Limb (tissue), 2 donors: ENCODE data around the gene CBFA2T2.
"Not testable (repeated sequence)": the region's sequence is repeated elsewhere in the genome, so short reads cannot be mapped to it uniquely, and the experiment has no call there.

Source experiments
- DNase-seq, 2 donors: peaks; one replicate each; pipeline ENCODE4 v3.0.0-alpha.2; 2016; ENCODE audit errors: extremely low spot score in 2 of 2

CBFA2T2 gene

DNA sequence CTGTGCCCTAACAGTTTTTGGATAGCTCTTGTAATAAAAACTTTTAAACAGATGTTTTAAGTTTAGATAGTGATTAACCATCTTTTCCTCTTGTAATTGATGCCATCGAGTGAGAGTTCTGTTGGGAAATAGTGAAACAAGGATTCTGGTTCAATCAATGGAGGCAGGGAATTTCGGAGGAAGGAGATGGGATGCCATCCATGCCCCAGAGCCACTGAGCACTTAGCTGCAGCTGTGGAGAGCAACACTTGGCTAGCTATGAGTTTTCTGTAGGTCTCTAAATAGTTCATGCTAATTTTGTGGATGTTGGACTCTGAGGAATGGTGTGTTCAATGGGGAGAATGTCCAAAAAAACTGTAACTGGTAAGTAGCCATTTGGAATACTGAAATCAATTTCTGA is 16.7 kb downstream of the CBFA2T2 start:
- no peak for DNase-seq

DNA sequence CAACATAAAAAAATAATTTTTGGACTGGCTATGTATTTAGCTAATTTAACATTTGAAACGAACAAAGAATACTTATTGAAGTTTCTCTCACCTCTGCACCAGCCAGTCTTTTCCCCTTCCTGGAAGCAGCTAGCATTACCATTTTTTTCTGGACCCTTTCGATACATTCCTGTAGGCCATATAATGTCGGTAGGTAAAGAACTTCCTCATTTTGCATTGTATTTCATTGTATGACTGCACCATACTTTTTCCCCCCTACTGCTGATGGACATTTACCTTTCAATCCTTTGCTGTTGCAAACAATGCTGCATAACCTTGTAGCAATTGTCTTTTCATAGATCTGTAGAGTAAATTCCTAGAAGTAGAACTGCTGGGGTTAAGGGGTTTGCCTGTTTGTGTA is 17.6 kb downstream of the CBFA2T2 start:
- DNase-seq = no peak

DNA sequence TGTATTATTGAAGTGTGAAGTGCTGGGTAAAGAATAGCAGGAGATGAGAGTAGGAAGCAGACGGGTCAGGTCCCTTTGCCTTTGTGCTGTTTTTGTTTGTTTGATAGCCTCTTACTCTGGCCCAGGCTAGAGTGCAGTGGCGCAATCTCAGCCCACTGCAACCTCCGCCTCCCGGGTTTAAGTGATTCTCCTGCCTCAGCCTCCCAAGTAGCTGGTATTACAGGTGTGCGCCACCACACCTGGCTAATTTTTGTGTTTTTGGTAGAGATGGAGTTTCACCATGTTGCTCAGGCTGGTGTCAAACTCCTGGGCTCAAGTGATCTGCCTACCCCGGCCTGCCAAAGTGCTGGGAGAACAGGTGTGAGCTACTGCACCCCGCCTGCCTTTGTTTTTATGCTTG is 18.1 kb downstream of the CBFA2T2 start:
- not testable (repeated sequence) for DNase-seq

DNA sequence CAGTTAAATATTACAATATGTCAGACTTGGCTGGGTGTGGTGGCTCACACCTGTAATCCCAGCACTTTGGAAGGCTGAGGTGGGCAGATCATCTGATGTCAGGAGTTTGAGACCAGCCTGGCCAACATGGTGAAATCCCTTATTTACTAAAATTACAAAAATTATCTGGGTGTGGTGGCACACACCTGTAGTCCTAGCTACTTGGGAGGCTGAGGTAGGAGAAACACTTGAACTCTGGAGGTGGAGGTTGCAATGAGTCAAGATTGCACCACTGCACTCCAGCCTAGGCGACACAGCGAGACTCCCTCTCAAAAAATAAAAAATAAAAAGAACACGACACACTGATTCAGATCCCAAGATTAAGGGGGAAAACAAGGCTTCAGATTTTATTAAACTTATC is 19.2 kb downstream of the CBFA2T2 start:
- DNase-seq = not testable (repeated sequence)

DNA sequence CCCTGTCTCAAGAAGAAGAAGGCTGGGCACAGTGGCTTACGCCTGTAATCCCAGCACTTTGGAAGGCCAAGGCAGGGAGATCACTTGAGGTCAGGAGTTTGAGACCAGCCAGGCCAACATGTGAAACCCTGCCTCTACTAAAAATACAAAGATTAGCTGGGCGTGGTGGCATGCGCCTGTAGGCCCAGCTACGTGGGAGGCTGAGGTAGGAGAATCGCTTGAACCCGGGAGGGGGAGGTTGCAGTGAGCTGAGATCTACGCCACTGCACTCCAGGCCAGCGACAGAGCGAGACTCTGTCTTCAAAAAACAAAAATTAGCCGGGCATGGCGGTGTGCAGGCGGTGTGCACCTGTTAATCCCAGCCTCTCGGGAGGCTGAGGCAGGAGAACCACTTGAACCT is 22.0 kb downstream of the CBFA2T2 start:
- DNase-seq = not testable (repeated sequence)

DNA sequence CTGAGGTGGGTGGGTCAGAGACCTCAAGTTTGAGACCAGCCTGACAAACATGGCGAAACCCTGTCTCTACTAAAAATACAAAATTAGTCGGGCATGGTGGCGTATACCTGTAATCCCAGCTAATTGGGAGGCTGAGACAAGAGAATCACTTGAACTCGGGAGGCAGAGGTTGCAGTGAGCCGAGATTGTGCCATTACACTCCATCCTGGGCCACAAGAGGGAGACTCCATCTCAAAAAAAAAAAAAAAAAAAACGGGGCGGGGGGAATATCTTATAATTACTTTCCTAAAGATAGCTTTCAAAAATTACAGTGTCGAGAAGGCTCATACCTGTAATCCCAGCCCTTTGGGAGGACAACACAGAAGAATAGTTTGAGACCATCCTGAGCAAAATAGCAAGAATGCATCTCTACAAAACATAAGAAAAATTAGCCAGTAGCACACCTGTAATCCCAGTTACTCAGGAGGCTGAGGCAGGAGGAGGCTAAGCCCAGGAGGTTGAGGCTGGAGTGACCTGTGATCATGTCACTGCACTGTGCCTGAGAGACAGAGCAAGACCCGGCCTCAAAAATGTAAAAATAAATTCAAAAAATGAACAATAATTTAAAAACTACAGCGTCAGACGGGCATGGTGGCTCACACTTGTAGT is 25.8 kb downstream of the CBFA2T2 start:
- no peak for DNase-seq

DNA sequence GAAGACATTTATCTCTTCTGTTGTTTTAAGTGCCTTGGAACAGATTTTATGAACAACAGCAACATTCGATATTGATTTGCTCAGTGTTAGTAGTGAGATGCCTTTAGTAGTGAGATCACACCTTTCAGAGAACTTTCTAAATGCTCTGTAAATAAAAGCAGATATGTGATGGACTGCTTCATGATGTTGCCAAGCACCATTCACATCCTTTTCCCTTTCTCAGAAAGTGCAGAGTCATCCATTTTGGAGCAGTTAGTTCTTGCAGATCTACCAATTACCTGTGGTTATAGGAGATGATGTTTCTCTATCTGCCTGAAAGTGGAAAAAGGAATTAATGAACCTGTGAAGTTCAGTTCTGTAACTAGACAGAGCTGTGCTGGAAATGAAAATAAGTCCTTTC is 27.0 kb downstream of the CBFA2T2 start:
- no peak for DNase-seq

DNA sequence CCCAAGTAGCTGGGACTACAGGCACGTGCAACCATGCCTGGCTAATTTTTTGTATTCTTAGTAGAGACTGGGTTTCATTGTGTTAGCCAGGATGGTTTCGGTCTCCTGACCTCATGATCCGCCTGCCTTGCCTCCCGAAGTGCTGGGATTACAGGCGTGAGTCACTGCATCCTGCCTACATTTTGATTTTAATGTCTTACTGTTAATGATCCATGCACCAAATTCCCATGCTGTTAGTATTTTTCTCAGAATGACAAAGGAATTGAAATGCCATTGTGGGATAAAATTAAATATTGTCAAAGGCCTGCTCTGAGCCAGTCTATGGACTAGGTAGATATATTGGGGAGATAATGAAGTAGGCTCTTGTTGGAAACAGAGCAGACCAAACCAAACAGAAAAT is 28.2 kb downstream of the CBFA2T2 start:
- no peak for DNase-seq

DNA sequence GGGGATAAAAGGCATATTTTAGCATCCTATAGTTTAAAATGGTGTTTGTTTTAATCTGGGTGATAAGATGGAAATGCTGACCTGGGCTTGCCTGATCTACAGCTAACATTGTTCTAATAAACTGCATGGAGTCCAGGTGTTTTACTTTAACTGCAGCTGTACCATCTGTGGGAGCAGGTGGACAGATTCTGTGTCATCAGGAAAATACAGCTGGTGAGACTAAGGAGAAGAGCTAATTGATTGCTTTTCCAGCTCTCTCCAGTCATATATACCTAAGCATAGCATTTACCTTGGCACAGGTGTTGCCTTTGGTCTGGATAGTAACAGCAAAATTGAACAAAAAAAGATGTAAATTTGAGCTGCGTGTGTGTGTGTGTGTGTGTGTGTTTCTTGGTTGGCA is 31.6 kb downstream of the CBFA2T2 start:
- DNase-seq = no peak

DNA sequence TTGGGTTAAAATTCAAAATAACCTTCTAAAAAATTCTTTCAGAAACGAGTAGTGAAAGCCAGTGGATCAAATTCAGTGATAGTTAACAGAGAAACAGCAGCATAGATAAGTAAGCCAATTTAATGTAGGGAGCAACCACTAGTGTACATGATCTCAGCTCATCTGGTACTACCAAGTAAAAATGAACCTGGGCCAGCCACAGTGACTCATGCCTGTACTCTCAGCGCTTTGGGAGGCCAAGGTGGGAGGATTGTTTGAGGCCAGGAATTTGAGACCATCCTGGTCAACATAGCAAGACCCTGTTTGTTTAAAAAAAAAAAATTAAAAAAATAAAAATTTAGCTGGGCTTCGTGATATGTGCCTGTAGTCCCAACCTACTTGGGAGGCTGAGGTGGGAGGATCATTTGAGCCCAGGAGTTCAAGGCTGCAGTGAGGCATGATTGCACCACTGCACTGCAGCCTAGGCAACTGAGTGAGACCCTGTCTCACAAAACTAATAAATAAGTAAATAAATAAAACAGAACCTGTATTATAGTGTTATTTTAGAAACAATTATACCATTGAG is 32.4 kb downstream of the CBFA2T2 start:
- DNase-seq = no peak

DNA sequence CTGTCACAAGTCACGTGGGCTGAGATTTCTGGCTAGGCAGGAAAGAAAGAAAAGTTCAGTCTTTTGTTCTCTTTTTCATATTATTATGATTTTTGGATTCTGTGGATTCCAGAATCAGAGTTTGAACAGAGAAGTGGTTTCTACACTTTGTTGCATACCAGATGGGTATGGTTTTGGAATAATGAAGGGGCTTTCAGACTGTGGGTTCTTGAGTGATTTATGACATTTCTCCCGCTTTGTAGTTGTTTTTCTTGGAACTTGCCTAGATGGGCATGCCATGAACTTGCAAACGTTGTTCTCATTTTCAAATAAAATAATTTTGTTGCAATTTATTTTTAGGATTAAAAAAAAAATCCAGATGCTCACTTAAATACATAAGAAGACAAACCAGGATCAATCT is 34.4 kb downstream of the CBFA2T2 start:
- no peak for DNase-seq

DNA sequence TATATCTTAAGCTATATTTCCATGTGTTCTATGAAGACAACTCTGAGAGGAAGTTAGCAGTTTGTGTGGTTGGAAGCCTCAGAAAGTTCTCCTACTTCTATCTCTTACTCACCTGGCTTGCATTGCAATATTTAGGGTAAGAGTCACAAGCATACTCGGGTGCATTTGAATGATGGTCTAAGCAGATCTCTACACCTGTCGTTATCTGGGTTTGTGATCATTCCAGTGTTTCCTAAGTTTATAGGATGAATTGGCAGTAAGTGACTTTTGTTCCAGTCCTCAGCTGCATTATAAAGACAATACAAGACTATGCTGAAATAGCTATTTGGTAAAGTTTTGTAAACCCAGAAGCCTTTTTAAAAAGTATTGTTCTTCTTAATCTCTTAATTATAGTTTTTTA is 36.9 kb downstream of the CBFA2T2 start:
- no peak for DNase-seq

DNA sequence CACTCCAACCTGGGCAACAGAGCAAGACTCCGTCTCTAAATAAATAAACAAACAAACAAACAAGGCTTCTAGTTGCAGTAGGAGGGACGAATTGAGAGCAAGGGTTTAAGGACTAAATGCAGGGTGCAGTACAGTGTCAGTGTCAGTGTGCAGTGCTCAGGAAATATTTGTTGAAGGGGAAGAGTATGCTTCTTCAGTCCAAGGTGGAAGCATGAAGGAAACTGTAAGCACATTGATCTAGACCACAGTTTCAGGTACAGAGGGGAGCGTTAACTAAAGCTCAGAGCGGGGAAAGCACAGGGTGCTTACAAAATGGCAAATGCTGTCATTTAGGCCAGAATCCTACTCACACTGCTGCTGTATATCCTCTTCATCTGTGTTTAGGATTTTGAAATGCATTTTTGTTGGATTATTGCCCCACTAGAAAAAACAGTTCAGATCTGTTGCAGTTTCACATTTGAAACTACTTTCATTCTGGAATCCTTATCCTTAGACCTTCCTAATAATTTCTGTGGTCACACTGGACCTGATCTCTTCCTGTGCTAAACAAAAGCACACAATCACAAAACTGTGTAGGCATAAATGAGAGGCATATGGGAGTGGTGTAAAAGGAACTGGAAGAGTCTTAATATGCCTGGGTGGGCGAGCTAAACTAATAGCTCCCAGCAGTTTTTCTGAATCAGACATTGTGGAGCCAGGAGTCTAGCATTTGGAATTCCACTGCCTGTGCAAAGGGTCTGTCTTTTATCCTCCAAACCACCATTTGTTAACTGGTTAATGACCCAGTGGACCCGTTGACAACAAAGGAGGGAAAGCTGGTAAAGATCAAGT is 41.4 kb downstream of the CBFA2T2 start:
- DNase-seq = peak in 1 of 2 donors; percentile 30

DNA sequence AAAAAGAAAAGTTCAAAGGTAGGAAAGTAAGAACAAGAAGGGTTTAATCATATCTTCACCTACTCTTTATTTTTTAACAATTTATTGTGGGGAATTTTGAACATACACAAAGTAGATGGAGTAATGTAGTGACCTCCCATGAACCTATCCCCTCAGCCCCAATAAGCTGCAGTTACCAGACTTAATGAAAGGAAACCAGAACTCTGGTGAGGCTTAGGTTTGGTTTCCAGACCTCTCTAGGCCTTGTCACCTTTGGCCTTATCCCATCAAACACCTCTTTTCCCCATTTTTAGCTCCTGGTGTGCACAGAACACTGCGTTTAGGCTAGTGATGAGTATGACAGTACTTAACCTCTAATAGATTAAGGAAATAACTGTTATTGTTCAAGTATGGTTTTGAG is 42.0 kb downstream of the CBFA2T2 start:
- DNase-seq = no peak

DNA sequence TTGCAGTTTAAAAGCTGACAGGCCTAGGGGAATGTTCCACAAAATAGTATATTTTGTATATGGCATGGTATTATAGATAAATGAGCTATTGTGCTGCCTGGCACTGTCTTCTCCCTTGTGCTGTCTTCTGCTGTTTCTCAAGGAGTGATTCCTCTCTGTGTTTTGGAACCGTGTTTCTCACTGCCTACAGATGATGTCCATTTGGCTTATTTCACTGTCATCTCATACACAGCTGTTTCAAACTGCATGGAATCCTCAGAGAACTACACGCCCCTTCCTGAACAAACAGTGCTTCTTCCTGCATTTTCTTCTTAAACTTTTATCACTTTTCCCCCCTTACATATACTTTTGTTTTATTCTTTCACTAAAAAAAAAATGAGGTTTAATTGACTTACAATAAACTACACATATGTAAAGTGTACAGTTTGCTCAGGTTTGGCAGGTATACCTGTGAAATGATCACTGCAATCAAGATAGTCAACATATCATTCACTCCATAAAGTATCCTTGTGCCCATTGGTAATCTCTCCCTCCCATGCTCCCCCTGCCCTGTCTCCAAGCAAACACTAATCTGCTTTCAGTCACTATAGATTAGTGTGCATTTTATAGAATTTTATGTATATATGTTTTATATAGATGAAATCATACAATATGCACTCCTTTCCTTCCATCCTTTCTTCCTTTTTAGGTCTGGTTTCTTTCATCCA is 43.0 kb downstream of the CBFA2T2 start:
- peak in 1 of 2 donors; percentile 51 for DNase-seq

DNA sequence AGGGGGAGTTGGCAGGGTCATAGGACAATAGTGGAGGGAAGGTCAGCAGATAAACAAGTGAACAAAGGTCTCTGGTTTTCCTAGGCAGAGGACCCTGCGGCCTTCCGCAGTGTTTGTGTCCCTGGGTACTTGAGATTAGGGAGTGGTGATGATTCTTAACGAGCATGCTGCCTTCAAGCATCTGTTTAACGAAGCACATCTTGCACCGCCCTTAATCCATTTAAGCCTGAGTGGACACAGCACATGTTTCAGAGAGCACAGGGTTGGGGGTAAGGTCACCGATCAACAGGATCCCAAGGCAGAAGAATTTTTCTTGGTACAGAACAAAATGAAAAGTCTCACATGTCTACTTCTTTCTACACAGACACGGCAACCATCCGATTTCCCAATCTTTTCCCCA is 45.8 kb downstream of the CBFA2T2 start:
- DNase-seq = not testable (repeated sequence)

DNA sequence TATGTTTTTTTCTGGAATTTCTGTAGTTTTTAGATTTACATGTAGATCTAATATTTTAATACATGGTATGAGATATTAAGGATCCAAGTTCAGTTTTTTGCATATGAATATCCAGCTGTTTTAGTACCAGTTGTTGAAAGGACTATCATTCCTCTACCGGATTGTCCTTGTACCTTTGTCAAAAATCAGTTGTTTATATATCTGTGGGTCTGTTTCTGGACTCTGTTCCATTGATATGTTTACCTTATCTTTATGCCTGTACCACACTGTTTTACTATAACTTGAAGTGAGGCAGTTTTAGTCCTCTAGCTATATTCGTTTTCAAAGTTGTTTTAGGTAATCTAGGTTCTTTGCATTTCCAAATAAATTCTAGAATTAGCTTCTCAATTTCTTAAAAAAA is 47.7 kb downstream of the CBFA2T2 start:
- DNase-seq = no peak

DNA sequence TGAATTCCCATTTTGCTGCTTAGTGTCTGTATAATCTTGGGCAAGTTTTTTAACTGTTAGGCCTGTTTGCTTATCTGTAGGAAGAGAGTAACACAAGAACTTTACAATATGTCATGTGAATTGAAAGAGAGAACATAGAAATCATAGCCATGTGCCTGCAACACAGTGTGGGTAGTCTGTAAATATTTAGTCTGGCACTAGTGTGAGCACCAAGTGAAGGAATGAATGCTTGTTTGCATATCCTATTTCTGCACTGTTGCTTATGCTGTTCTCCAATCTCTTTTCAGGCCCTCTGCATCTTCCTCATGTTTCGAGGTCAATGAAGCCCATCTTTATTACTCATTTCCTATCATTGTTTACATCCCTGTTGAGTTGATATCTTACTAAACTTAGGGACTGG is 49.2 kb downstream of the CBFA2T2 start:
- DNase-seq = no peak

DNA sequence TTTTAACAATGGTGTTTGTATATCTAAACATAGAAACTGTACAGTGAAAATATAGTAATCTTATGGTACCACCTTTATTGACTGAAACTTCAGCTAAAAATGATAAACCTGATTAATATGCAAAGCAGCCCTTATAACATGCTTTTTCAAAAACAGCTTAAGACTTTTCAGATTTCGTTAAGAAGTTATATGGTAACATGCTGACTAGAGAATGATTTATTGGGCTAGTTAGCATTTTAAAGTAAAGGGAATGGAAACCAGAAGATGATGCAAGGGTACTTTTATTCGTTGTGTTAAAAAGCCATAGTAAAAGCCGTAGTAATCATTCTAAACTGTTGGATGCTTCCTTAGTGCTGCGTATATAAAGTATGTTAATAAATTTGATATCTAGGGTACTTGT is 50.5 kb downstream of the CBFA2T2 start:
- DNase-seq = no peak

DNA sequence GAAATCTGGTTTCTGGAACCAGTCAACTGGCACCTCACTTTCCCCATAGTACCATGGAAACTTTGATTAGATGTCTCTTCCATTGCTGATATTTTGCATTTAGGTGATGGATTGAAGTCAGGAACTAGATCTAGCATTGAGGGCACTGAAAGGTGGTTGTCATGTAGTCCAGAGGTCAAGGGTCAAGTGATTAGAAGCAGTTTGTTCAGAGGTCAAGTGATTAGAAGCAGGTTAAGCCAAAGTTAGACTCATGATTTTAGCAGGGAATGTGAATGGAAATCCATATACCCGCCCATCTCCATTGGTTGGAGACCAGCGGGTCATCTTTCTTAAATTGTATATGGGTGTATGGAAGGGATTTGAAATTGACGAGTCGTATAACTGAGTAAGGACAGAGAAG is 51.2 kb downstream of the CBFA2T2 start:
- DNase-seq = no peak

DNA sequence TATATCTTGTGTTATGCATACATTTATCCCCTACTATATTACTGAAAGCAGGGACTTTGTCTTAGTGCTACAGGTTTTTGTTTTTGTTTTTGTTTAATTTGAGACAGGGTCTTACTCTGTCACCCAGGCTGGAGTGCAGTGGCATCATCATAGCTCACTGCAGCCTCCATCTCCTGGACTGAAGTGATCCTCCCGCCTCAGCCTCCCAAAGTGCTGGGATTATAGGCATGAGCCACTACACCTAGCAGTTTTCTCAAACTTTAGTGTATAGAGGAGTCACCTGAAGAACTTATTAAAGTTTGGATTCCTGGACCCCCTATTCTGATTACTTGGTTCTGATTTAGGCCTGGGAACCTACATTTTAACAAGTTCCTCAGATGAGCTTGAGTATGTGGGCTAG is 51.9 kb downstream of the CBFA2T2 start:
- no peak for DNase-seq

DNA sequence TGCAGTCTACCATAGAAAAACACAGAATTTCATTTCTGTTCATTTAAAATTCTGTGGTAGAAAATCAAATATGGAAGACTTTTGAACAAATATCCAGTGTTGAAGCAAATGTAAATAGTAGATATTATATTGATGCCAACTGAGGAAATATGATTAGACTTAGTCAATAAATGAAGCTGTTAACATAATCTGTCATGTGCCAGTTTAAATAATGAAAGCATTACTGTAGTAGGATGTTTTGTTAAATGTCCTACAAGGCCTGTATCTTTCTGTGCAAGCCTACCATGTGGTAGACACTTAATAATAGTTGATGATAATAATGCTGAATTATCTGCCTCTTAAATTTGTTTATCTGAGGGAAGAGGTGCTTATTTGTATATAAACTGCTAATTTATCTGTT is 55.9 kb downstream of the CBFA2T2 start:
- no peak for DNase-seq
